Measurements from ENCODE around the gene ZMYND19.
"Not testable (repeated sequence)": the region's sequence is repeated elsewhere in the genome, so short reads cannot be mapped to it uniquely, and the experiment has no call there.

Gene ZMYND19

GRCh38 chr9:137627406-137627805, 37.1 kb upstream of the ZMYND19 start:
- not testable (repeated sequence) for H3K79me1 ChIP-seq (replicated peaks; ENCODE audit: low read length, poor library complexity, severe bottlenecking); H4K8ac ChIP-seq (ENCODE audit: low read length); H3K14ac ChIP-seq (ENCODE audit: low read length in 2 of 2); H3K27ac ChIP-seq (ENCODE audit: low read length, poor library complexity, severe bottlenecking); DNase-seq; H3K23ac ChIP-seq (ENCODE audit: low read length in 2 of 2); H3K9ac ChIP-seq (ENCODE audit: low read length); H3K4me3 ChIP-seq (ENCODE audit: insufficient read depth in 1 of 2, low read depth in 1 of 2, low read length in 2 of 2); H2BK15ac ChIP-seq (ENCODE audit: low read depth, poor library complexity, severe bottlenecking); H4K91ac ChIP-seq (ENCODE audit: low read length); H3K4me1 ChIP-seq (ENCODE audit: control insufficient read depth, insufficient read depth, low read depth, low read length); H3K9me3 ChIP-seq (ENCODE audit: control insufficient read depth, low read length); H2BK12ac ChIP-seq (ENCODE audit: low read length in 2 of 2); H2BK120ac ChIP-seq (ENCODE audit: low read depth, low read length); H2BK5ac ChIP-seq (ENCODE audit: low read depth, low read length, poor library complexity, severe bottlenecking); H2AFZ ChIP-seq (ENCODE audit: low read depth, low read length); H3K27me3 ChIP-seq (ENCODE audit: control insufficient read depth in 1 of 2, insufficient read depth in 1 of 2, low read length in 2 of 2); H3K18ac ChIP-seq (ENCODE audit: low read depth in 1 of 2, low read length in 2 of 2); H2AK5ac ChIP-seq (ENCODE audit: low read length, severe bottlenecking); H3K4me2 ChIP-seq (ENCODE audit: low read length, poor library complexity, severe bottlenecking); H3K4ac ChIP-seq (ENCODE audit: low read depth in 1 of 2, low read length in 2 of 2)
- over 99% methylated on average over 13 of the region's 14 CpGs for WGBS
- H3K36me3 ChIP-seq (ENCODE audit: control insufficient read depth in 1 of 2, insufficient read depth in 2 of 2, low read depth in 1 of 2, low read length in 2 of 2) = peaks cover 3 to 15% of the 10 kb centered on the region in 2 experiments

DNA sequence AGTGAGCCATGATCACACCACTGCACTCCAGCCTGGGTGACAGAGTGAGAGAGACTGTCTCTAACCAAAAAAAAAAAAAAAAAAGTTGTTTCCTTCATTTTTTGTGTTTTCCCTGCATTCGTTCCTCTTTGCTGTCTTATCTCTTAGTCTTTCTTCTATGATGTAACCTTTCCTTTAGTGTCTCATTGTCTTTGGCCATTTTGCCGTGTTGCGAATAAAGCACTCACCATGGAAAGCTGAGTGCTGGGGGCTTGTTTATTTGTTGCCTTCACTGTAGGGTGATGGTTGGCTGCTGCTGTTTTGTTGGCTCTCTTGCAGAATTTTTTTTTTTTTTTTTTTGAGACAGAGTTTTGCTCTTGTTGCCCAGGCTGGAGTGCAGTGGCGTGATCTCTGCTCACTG, 36.2 kb upstream of the ZMYND19 start:
- WGBS = 95% methylated on average over 4 of the region's 4 CpGs

DNA sequence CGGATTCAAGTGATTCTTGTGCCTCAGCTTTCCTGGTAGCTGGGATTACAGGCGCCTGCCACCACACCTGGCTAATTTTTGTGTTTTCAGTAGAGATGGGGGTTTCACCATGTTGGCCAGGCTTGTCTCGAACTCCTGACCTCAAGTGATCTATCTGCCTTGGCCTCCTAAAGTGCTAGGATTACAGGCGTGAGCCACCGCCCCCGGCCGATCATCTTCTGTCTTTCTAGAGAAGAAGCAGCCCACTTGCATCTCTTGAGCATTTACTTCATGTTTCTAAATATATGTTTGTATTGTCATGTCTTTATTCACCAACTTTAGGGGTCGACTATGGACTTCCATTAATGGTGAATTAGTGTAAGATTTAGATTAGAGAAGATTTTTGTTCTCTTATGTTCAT, 31.9 kb upstream of the ZMYND19 start:
- not testable (repeated sequence) for H3K14ac ChIP-seq (ENCODE audit: low read length in 2 of 2); H4K8ac ChIP-seq (ENCODE audit: low read length); H3K4me2 ChIP-seq (ENCODE audit: low read length, poor library complexity, severe bottlenecking); H3K27me3 ChIP-seq (ENCODE audit: control insufficient read depth in 1 of 2, insufficient read depth in 1 of 2, low read length in 2 of 2); H2BK12ac ChIP-seq (ENCODE audit: low read length in 2 of 2); H3K18ac ChIP-seq (ENCODE audit: low read depth in 1 of 2, low read length in 2 of 2); H3K23ac ChIP-seq (ENCODE audit: low read length in 2 of 2); H2BK5ac ChIP-seq (ENCODE audit: low read depth, low read length, poor library complexity, severe bottlenecking); H2AFZ ChIP-seq (ENCODE audit: low read depth, low read length); DNase-seq; H2BK120ac ChIP-seq (ENCODE audit: low read depth, low read length); H4K91ac ChIP-seq (ENCODE audit: low read length); H2AK5ac ChIP-seq (ENCODE audit: low read length, severe bottlenecking); H3K4me3 ChIP-seq (ENCODE audit: insufficient read depth in 1 of 2, low read depth in 1 of 2, low read length in 2 of 2); H3K79me1 ChIP-seq (replicated peaks; ENCODE audit: low read length, poor library complexity, severe bottlenecking); H3K4ac ChIP-seq (ENCODE audit: low read depth in 1 of 2, low read length in 2 of 2); H3K9me3 ChIP-seq (ENCODE audit: control insufficient read depth, low read length); H3K27ac ChIP-seq (ENCODE audit: low read length, poor library complexity, severe bottlenecking); H2BK15ac ChIP-seq (ENCODE audit: low read depth, poor library complexity, severe bottlenecking)
- Histone ChIP-seq H3K36me3 (ENCODE audit: control insufficient read depth in 1 of 2, insufficient read depth in 2 of 2, low read depth in 1 of 2, low read length in 2 of 2) (peaks cover 3 to 15% of the 10 kb centered on the region in 2 experiments), H3K9ac (ENCODE audit: low read length) (peak overlapping the region; percentile 11), H3K4me1 (ENCODE audit: control insufficient read depth, insufficient read depth, low read depth, low read length) (peaks cover 12% of the 10 kb centered on the region)
- 97% methylated on average over 4 of the region's 8 CpGs for WGBS

More for the DNA sequence above, 36.2 kb upstream of the ZMYND19 start:
- H4K8ac ChIP-seq (ENCODE audit: low read length) = no peak overlapping the region
- no peak for DNase-seq
- no peak overlapping the region for H2BK5ac ChIP-seq (ENCODE audit: low read depth, low read length, poor library complexity, severe bottlenecking)
- no peak overlapping the region for H3K14ac ChIP-seq (ENCODE audit: low read length in 2 of 2)
- H3K36me3 ChIP-seq (ENCODE audit: control insufficient read depth in 1 of 2, insufficient read depth in 2 of 2, low read depth in 1 of 2, low read length in 2 of 2) = peaks cover 3 to 15% of the 10 kb centered on the region in 2 experiments
- no peaks in the 10 kb centered on the region for H3K79me1 ChIP-seq (replicated peaks; ENCODE audit: low read length, poor library complexity, severe bottlenecking)
- H3K4me3 ChIP-seq (ENCODE audit: insufficient read depth in 1 of 2, low read depth in 1 of 2, low read length in 2 of 2) = no peak overlapping the region
- H3K9me3 ChIP-seq (ENCODE audit: control insufficient read depth, low read length) = no peaks in the 10 kb centered on the region
- no peak overlapping the region for H2BK12ac ChIP-seq (ENCODE audit: low read length in 2 of 2)
- no peak overlapping the region for H2BK15ac ChIP-seq (ENCODE audit: low read depth, poor library complexity, severe bottlenecking)
- H3K9ac ChIP-seq (ENCODE audit: low read length) = no peak overlapping the region
- H3K27ac ChIP-seq (ENCODE audit: low read length, poor library complexity, severe bottlenecking) = no peak overlapping the region
- H3K27me3 ChIP-seq (ENCODE audit: control insufficient read depth in 1 of 2, insufficient read depth in 1 of 2, low read length in 2 of 2) = no peaks in the 10 kb centered on the region
- H4K91ac ChIP-seq (ENCODE audit: low read length) = no peak overlapping the region
- H2AFZ ChIP-seq (ENCODE audit: low read depth, low read length) = no peak overlapping the region
- H3K4ac ChIP-seq (ENCODE audit: low read depth in 1 of 2, low read length in 2 of 2) = no peak overlapping the region
- no peak overlapping the region for H3K23ac ChIP-seq (ENCODE audit: low read length in 2 of 2)
- H3K4me1 ChIP-seq (ENCODE audit: control insufficient read depth, insufficient read depth, low read depth, low read length) = peaks cover 2% of the 10 kb centered on the region
- H3K4me2 ChIP-seq (ENCODE audit: low read length, poor library complexity, severe bottlenecking) = no peak overlapping the region
- H2BK120ac ChIP-seq (ENCODE audit: low read depth, low read length) = no peak overlapping the region
- H2AK5ac ChIP-seq (ENCODE audit: low read length, severe bottlenecking) = no peak overlapping the region
- H3K18ac ChIP-seq (ENCODE audit: low read depth in 1 of 2, low read length in 2 of 2) = no peak overlapping the region

- H3K79me1 ChIP-seq (replicated peaks; ENCODE audit: low read length, poor library complexity, severe bottlenecking) = peaks cover 6% of the 10 kb centered on the region
- no peaks in the 10 kb centered on the region for H3K27me3 ChIP-seq (ENCODE audit: control insufficient read depth in 1 of 2, insufficient read depth in 1 of 2, low read length in 2 of 2)
- 81% methylated on average over 5 of the region's 6 CpGs for WGBS
- H3K18ac ChIP-seq (ENCODE audit: low read depth in 1 of 2, low read length in 2 of 2) = no peak overlapping the region
- no peak overlapping the region for H2AFZ ChIP-seq (ENCODE audit: low read depth, low read length)
- H3K36me3 ChIP-seq (ENCODE audit: control insufficient read depth in 1 of 2, insufficient read depth in 2 of 2, low read depth in 1 of 2, low read length in 2 of 2) = peaks cover 10 to 18% of the 10 kb centered on the region in 2 experiments
- DNase-seq = peak; percentile 57
- no peak overlapping the region for H2BK15ac ChIP-seq (ENCODE audit: low read depth, poor library complexity, severe bottlenecking)
- no peak overlapping the region for H3K23ac ChIP-seq (ENCODE audit: low read length in 2 of 2)
- H3K9me3 ChIP-seq (ENCODE audit: control insufficient read depth, low read length) = no peaks in the 10 kb centered on the region
- H3K9ac ChIP-seq (ENCODE audit: low read length) = peak overlapping the region; percentile 97
- no peak overlapping the region for H3K4ac ChIP-seq (ENCODE audit: low read depth in 1 of 2, low read length in 2 of 2)
- no peak overlapping the region for H3K27ac ChIP-seq (ENCODE audit: low read length, poor library complexity, severe bottlenecking)
- no peak overlapping the region for H2BK5ac ChIP-seq (ENCODE audit: low read depth, low read length, poor library complexity, severe bottlenecking)
- no peak overlapping the region for H3K14ac ChIP-seq (ENCODE audit: low read length in 2 of 2)
- no peak overlapping the region for H2AK5ac ChIP-seq (ENCODE audit: low read length, severe bottlenecking)
- peaks cover 15% of the 10 kb centered on the region for H3K4me1 ChIP-seq (ENCODE audit: control insufficient read depth, insufficient read depth, low read depth, low read length)
- H2BK120ac ChIP-seq (ENCODE audit: low read depth, low read length) = no peak overlapping the region
- no peak overlapping the region for H3K4me2 ChIP-seq (ENCODE audit: low read length, poor library complexity, severe bottlenecking)
- H3K4me3 ChIP-seq (ENCODE audit: insufficient read depth in 1 of 2, low read depth in 1 of 2, low read length in 2 of 2) = peak overlapping the region in 1 of 2 experiments; percentile 97
- H4K8ac ChIP-seq (ENCODE audit: low read length) = no peak overlapping the region
- H2BK12ac ChIP-seq (ENCODE audit: low read length in 2 of 2) = no peak overlapping the region
- no peak overlapping the region for H4K91ac ChIP-seq (ENCODE audit: low read length)
These were observed 30.9 kb upstream of the ZMYND19 start for GRCh38 chr9:137621131-137621757.
